GM18507 (cell line): Measurements from ENCODE around the gene SLC25A5.
"Not testable (repeated sequence)": the region's sequence is repeated elsewhere in the genome, so short reads cannot be mapped to it uniquely, and the experiment has no call there.

Experiments
- DNase-seq: peaks from one replicate; pipeline ENCODE4 v3.0.0; 2011; ENCODE audit warnings: low read depth; ENCODE audit not compliant: insufficient read length; ENCODE audit errors: extremely low spot score
- FAIRE-seq: peaks from 2 replicates; lab custom pipeline; 2011; peaks lifted over from hg19 to GRCh38; lab: Jason Lieb, UNC

SLC25A5 gene

GRCh38 chrX:119467842-119468550 lies at the start of gene SLC25A5:
Gene SLC25A5, plus strand, starts transcription at chrX:119468444. Its CDS starts 72 bp downstream, at chrX:119468516.
- DNase-seq (peak; percentile 62), FAIRE-seq (peak; percentile 92)

- FAIRE-seq = no peak
- DNase-seq = no peak
These were observed 49.1 kb upstream of the SLC25A5 start for GRCh38 chrX:119419146-119419545.

GRCh38 chrX:119419898-119420297 lies 48.3 kb upstream of the SLC25A5 start:
- no peak for DNase-seq
- no peak for FAIRE-seq

- DNase-seq = no peak
- no peak for FAIRE-seq
These were observed 47.1 kb upstream of the SLC25A5 start for GRCh38 chrX:119421016-119421705.

DNA sequence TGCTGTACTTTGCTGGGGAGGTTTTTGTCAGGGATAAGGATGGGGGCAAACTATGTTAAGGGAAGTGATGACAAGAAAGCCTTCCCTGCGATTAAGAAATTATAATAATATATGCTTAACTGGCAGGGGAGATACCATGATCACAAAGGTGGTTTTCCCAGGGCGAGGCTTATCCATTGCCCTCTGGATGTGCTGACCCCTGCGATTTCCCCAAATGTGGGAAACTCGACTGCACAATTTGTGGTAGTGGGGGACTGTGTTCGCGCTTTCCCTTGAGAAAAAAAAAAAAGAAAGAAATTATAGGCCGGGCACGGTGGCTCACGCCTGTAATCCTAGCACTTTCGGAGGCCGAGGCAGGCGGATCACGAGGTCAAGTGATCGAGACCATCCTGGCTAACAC lies 44.6 kb upstream of the SLC25A5 start:
- DNase-seq = no peak
- no peak for FAIRE-seq

GRCh38 chrX:119424999-119425398 lies 43.2 kb upstream of the SLC25A5 start:
- no peak for DNase-seq
- no peak for FAIRE-seq

GRCh38 chrX:119427024-119427794 lies 41.0 kb upstream of the SLC25A5 start:
- peak; percentile 81 for FAIRE-seq
- no peak for DNase-seq

DNA sequence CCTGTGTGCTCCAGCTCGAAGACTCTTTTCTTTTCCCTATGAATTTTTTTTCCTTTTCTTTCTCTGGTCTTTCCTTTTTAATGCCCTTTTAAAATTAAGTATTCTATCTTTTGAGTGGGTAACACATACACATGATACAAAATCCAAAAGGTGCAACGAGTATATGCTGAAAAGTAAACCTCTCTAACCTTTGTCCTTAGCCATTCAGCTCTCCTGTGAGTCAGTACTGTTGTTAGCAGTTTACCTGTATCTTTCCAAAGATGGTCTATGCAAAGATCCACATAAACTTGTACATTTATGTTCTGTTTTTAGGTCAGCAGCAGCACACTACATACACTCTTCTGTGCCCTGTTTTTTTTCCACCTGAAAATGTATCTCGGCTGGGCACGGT lies 40.5 kb upstream of the SLC25A5 start:
- FAIRE-seq = no peak

DNA sequence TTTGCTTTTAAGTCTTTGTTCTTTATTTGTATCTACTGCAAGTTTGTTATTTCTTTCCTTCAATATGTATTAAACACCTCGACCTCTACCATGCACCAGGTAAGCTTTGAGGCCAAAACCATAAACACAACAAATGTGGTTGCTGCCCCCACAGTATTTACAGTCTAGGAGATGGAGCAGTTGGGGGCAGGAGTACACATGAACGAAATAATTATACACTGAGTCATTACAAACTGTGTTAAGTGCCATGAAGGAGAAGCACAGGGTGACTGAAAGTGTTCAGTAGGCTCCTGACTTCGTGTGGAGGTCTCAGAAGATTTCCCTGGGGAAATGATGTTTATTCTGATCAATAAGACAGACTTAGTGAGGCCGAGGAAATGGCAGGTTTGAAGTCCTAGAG lies 38.8 kb upstream of the SLC25A5 start:
- FAIRE-seq (no peak), DNase-seq (no peak)

More for the DNA sequence above, 40.5 kb upstream of the SLC25A5 start:
- no peak for DNase-seq

GRCh38 chrX:119441295-119441694 lies 26.9 kb upstream of the SLC25A5 start:
- DNase-seq, FAIRE-seq: not testable (repeated sequence)

DNA sequence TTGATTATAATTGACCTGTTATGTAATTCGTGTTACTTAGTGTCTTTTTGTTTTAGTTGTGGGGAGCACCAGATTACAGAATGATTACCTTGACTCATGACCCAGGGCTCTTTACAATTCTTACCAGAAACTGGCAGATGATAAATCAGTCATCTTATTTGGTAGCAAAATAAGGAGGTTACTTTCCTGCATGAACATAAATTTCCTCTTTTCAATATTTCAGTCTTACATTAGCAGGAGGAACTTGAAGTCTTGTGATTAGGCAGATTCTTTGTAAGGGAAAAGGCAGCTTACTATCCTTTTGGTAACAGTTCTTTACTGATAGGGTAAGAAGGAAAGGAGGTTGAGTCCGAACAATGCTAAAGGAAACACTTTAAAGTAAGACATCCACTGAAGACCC lies 26.0 kb upstream of the SLC25A5 start:
- FAIRE-seq = no peak
- DNase-seq = no peak

- FAIRE-seq = no peak
- no peak for DNase-seq
These were observed 15.0 kb upstream of the SLC25A5 start for GRCh38 chrX:119453202-119453601.

- no peak for DNase-seq
- no peak for FAIRE-seq
These were observed 13.0 kb upstream of the SLC25A5 start for GRCh38 chrX:119455264-119455663.

DNA sequence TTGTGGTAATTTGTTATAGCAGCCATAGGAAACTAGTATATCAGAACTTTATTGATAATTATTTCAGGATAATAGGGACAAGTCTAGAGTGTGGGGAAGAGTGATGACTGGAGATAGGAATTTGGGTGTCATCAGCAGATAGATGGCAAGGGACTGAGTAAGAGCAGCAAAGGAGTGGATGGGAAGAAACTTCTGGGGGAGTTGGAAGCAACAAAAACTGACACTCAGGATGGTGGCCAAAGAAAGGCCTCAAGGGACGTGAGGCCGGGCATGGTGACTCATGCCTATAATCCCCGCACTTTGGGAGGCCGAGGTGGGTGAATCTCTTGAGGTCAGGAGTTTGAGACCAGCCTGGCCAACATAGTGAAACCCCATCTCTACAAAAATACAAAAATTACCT lies 9.1 kb upstream of the SLC25A5 start:
- no peak for FAIRE-seq
- DNase-seq = no peak

- DNase-seq (no peak), FAIRE-seq (no peak)
These were observed 2.7 kb upstream of the SLC25A5 start for GRCh38 chrX:119465555-119465954.

- no peak for DNase-seq
- no peak for FAIRE-seq
These were observed 1.3 kb upstream of the SLC25A5 start for GRCh38 chrX:119466970-119467369.

GRCh38 chrX:119467433-119467832 lies 811 bp upstream of the SLC25A5 start:
- DNase-seq = no peak
- FAIRE-seq = no peak

- peak; percentile 46 for DNase-seq
- FAIRE-seq = peak; percentile 89
These were observed 488 bp downstream of the SLC25A5 start for GRCh38 chrX:119468551-119469312.

DNA sequence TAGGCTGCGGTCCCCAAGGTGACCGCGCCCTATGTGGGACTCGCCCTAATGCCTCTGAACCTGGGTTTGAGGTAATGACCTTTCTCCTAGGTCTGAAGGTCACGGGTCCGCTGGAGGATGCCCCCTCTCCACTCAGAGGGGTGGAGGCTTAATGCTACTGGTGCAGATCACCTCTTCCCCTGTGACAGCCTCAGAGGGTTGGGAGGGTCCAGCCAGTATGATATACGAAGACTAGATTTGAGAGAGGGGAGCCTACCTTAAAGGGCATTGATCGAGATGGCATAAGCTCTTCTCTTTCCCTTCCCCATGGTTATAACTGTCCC lies 1.0 kb downstream of the SLC25A5 start:
- FAIRE-seq (no peak), DNase-seq (no peak)
